ENCODE results near the gene SMNDC1.

The SMNDC1 gene

DNA sequence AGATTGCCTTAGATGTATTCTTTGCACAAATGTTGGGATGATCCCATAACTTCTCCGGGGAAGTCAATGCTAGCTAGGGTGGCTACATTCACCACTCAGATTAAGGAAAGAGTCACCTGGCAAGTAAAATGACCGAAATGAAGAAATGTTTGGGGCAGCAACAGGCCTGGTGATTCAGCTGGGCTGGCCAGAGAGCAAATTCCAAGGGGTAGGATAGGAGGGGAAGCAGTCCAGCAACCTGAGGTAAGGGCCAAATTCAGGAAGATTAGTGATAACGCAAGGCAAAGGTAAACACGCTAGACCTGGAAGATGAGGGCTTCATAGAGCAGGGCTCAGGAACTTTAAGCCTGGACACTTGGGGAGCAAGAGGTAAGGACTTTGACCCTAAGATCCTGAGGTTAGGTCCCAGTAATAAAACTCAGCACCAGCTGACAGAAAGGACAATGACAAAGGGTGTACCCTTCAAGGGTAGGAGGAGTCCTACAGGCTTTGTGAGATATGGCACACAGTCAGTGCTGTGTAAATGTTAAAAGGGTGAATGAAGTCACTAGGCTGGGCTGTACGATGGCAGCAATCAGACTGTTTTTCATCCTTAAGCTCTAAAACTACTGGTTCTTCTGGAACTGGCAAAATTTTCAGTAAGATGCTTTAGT, 22.7 kb upstream of the SMNDC1 start:
- Histone ChIP-seq H3K4me3 (ENCODE audit: extremely low read depth, insufficient read depth, low read length, poor library complexity, severe bottlenecking) (no peak overlapping the region), H3K27ac (ENCODE audit: low read depth, low read length, severe bottlenecking) (no peak overlapping the region), H3K36me3 (ENCODE audit: control insufficient read depth, insufficient read depth, low read length) (no peaks in the 10 kb centered on the region), H3K4me1 (ENCODE audit: control insufficient read depth, insufficient read depth, low read length, poor library complexity, severe bottlenecking) (peaks cover 21% of the 10 kb centered on the region), H3K9me3 (ENCODE audit: control insufficient read depth, low read length) (peaks cover 26% of the 10 kb centered on the region)
- 93 to 96% methylated on average over 4 to 5 of the region's 5 CpGs for WGBS, 2 experiments (ENCODE audit: insufficient coverage in 2 of 2)

- H3K27ac ChIP-seq (ENCODE audit: low read depth, low read length, severe bottlenecking): no peak overlapping the region
These were observed 21.8 kb upstream of the SMNDC1 start for GRCh38 chr10:110326351-110327032.

GRCh38 chr10:110324805-110325280, 20.1 kb upstream of the SMNDC1 start:
- WGBS, 2 experiments (ENCODE audit: insufficient coverage in 2 of 2): 77 to 85% methylated on average over 1 to 3 of the region's 3 CpGs
- Histone ChIP-seq H3K4me3 (ENCODE audit: extremely low read depth, insufficient read depth, low read length, poor library complexity, severe bottlenecking) (no peak overlapping the region), H3K9me3 (ENCODE audit: control insufficient read depth, low read length) (peaks cover 15% of the 10 kb centered on the region), H3K36me3 (ENCODE audit: control insufficient read depth, insufficient read depth, low read length) (no peaks in the 10 kb centered on the region), H3K27ac (ENCODE audit: low read depth, low read length, severe bottlenecking) (no peak overlapping the region), H3K4me1 (ENCODE audit: control insufficient read depth, insufficient read depth, low read length, poor library complexity, severe bottlenecking) (peaks cover 21% of the 10 kb centered on the region)

More at GRCh38 chr10:110326351-110327032, 21.8 kb upstream of the SMNDC1 start:
- H3K4me3 ChIP-seq (ENCODE audit: extremely low read depth, insufficient read depth, low read length, poor library complexity, severe bottlenecking): no peak overlapping the region
- peaks cover 21% of the 10 kb centered on the region for H3K4me1 ChIP-seq (ENCODE audit: control insufficient read depth, insufficient read depth, low read length, poor library complexity, severe bottlenecking)
- H3K36me3 ChIP-seq (ENCODE audit: control insufficient read depth, insufficient read depth, low read length): no peaks in the 10 kb centered on the region
- 80 to 90% methylated on average over 3 to 4 of the region's 4 CpGs for WGBS, 2 experiments (ENCODE audit: insufficient coverage in 2 of 2)
- H3K9me3 ChIP-seq (ENCODE audit: control insufficient read depth, low read length): peaks cover 23% of the 10 kb centered on the region

DNA sequence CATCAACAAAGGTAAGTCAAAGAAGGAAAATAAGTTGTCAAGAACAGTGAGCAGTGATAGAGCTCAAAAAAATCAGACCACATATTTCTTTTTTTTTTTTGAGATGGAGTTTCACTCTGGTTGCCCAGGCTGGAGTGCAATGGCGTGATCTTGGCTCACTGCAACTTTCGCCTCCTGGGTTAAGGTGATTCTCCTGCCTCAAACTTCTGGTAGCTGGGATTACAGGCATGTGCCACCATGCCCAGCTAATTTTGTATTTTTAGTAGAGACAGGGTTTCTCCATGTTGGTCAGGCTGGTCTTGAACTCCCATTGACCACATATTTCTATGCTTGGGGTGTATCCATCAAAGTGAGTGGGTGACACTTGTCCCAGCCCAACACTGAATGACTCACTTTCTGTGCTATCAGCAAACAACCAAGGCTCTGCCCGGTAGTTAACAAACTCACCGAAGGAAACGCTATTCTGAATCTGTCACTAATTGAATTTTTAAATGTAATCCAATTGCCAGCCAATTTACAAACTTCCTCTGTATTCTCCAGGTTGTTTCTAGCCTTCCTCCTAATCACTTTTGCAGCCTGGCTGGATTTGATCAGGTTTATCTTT, 19.6 kb upstream of the SMNDC1 start:
- Histone ChIP-seq H3K4me3 (ENCODE audit: extremely low read depth, insufficient read depth, low read length, poor library complexity, severe bottlenecking) (no peak overlapping the region), H3K27ac (ENCODE audit: low read depth, low read length, severe bottlenecking) (no peak overlapping the region), H3K36me3 (ENCODE audit: control insufficient read depth, insufficient read depth, low read length) (no peaks in the 10 kb centered on the region), H3K4me1 (ENCODE audit: control insufficient read depth, insufficient read depth, low read length, poor library complexity, severe bottlenecking) (peaks cover 21% of the 10 kb centered on the region), H3K9me3 (ENCODE audit: control insufficient read depth, low read length) (peaks cover 11% of the 10 kb centered on the region)
- WGBS, 2 experiments (ENCODE audit: insufficient coverage in 2 of 2): 72 to 78% methylated on average over 3 to 5 of the region's 5 CpGs

DNA sequence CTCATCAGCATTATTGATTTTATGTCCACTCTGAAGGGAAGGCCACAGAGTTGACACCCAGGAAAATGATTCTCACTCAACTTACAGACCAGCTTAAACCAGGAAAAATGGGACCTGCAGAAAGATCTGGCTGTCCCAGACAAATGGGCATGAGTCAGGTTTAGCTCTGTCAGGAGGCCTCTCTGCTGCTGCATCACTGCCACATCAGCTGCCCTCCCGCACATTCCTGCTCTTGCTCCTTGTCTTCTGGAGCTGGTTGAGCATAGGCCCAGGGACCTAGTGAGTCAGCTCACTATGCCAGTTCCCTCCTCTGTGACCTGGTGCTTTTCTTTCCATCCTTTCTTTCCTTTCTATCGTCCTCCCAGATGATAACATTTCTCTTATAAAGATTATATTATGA, 18.8 kb upstream of the SMNDC1 start:
- Histone ChIP-seq H3K4me3 (ENCODE audit: extremely low read depth, insufficient read depth, low read length, poor library complexity, severe bottlenecking) (no peak overlapping the region), H3K9me3 (ENCODE audit: control insufficient read depth, low read length) (peaks cover 6% of the 10 kb centered on the region), H3K27ac (ENCODE audit: low read depth, low read length, severe bottlenecking) (peak overlapping the region; percentile 33), H3K36me3 (ENCODE audit: control insufficient read depth, insufficient read depth, low read length) (no peaks in the 10 kb centered on the region), H3K4me1 (ENCODE audit: control insufficient read depth, insufficient read depth, low read length, poor library complexity, severe bottlenecking) (peaks cover 21% of the 10 kb centered on the region)
- 73 to 89% methylated on average over 1 of the region's 2 CpGs for WGBS, 2 experiments (ENCODE audit: insufficient coverage in 2 of 2)

DNA sequence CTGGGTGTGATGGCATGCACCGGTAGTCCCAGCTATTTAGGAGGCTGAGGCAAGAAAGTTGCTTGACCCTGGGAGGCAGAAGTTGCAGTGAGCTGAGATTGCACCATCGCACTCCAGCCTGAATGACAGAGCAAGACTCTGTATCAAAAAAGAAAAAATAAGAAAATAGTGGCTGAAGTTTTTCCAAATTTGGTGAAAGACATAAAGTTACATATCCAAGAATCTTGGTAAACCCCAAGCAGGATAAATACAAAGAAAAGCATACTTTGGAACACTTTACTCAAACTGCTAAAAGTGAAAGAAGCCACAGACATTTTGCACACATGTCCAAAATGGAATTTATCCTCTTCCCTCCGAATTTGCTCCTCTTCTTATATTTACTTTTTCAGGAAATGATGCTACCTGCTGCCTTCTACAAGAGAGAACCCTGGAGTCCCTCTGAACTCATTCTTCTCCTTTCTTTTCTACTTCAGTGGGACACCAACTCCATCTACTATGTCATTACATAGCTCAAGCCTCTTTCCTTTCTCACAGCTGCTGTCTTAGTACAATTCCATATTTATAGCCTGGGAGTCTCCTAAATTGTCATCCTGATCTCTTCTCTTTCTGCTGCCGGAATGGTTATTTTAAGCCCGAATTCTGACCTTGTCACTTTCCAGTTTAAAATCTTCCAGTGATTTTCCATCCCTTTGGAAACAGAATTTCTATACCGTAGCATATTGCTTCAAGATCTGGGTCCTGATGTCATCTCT, 17.3 kb upstream of the SMNDC1 start:
- Histone ChIP-seq H3K4me3 (ENCODE audit: extremely low read depth, insufficient read depth, low read length, poor library complexity, severe bottlenecking) (no peak overlapping the region), H3K9me3 (ENCODE audit: control insufficient read depth, low read length) (no peaks in the 10 kb centered on the region), H3K4me1 (ENCODE audit: control insufficient read depth, insufficient read depth, low read length, poor library complexity, severe bottlenecking) (peaks cover 20% of the 10 kb centered on the region), H3K27ac (ENCODE audit: low read depth, low read length, severe bottlenecking) (no peak overlapping the region), H3K36me3 (ENCODE audit: control insufficient read depth, insufficient read depth, low read length) (no peaks in the 10 kb centered on the region)
- WGBS, 2 experiments (ENCODE audit: insufficient coverage in 2 of 2): 95 to 96% methylated on average over 6 of the region's 6 CpGs

DNA sequence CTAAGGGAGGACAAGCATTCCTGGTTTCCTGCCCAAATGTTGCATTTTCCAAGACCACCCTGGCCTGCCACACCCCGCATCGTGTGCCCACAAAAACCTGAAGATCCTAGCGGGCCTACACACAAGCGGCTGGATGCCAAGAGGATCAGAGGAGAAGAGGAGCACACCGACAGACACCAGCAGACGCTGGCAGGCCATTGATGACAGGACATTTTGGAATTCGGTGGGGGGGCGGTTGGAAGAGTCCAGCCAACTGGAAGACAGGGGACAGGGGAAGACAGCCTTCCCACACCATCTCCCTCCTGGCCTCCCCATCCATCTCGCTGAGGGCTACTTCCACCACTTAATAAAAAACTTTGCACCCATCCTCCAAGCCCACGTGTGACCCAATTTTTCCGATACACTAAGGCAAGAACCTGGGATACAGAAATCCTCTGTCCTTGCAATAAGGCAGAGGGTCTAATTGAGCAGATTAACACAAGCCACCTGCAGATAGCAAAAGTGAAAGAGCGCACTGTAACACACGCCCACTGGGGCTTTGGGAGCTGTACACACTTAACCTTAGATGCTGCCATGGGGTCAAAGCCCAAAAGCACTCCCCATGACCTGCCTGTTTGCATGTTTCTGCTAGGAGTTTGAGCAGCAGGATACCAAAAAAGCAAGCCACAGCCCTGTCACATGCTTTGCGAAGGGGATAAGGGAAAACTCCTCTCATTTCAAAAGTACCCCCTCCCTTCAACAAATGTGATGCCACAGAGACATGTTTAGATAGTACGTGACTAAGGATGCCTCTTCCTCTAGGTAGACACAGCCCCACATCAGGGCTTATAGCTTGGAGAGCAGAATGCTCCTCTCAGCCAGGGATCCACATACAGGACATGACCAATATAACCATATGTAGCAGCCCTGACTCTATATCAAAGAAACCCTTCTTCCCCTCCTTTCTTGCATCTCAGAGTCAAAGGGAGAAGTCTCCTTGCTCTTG, 13.4 kb upstream of the SMNDC1 start:
- WGBS, 2 experiments (ENCODE audit: insufficient coverage in 2 of 2): 92 to 96% methylated on average over 9 to 11 of the region's 15 CpGs
- H3K27ac ChIP-seq (ENCODE audit: low read depth, low read length, severe bottlenecking): no peak overlapping the region
- peaks cover 9% of the 10 kb centered on the region for H3K4me1 ChIP-seq (ENCODE audit: control insufficient read depth, insufficient read depth, low read length, poor library complexity, severe bottlenecking)
- H3K9me3 ChIP-seq (ENCODE audit: control insufficient read depth, low read length): no peaks in the 10 kb centered on the region
- H3K4me3 ChIP-seq (ENCODE audit: extremely low read depth, insufficient read depth, low read length, poor library complexity, severe bottlenecking): no peak overlapping the region
- H3K36me3 ChIP-seq (ENCODE audit: control insufficient read depth, insufficient read depth, low read length): no peaks in the 10 kb centered on the region

DNA sequence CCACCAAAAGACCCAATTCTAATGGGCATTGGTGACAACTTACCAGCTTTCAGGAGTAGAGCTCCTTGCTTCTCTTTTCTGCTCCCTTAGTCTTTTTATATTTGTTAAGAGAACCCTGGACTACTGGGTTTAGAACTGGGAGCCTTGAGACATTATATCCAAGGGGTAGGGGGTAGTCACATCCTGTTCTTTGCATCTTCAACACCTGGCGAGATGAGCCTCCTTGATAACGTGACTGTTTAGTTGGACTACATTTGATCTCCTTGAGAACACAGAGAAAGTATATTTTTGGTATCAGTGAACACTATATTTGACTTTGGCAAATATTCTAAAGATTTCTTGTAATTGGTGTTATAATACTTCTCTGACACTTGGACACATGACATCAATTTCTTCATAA, 9.0 kb upstream of the SMNDC1 start:
- H3K9me3 ChIP-seq (ENCODE audit: control insufficient read depth, low read length): no peaks in the 10 kb centered on the region
- 100% methylated on average over 2 of the region's 2 CpGs; no CpG with 5 or more reads in 1 of the 2 experiments for WGBS, 2 experiments (ENCODE audit: insufficient coverage in 2 of 2)
- H3K27ac ChIP-seq (ENCODE audit: low read depth, low read length, severe bottlenecking): no peak overlapping the region
- H3K4me3 ChIP-seq (ENCODE audit: extremely low read depth, insufficient read depth, low read length, poor library complexity, severe bottlenecking): no peak overlapping the region
- no peaks in the 10 kb centered on the region for H3K36me3 ChIP-seq (ENCODE audit: control insufficient read depth, insufficient read depth, low read length)
- peaks cover 24% of the 10 kb centered on the region for H3K4me1 ChIP-seq (ENCODE audit: control insufficient read depth, insufficient read depth, low read length, poor library complexity, severe bottlenecking)

- H3K4me1 ChIP-seq (ENCODE audit: control insufficient read depth, insufficient read depth, low read length, poor library complexity, severe bottlenecking): peaks cover 19% of the 10 kb centered on the region
- no peaks in the 10 kb centered on the region for H3K9me3 ChIP-seq (ENCODE audit: control insufficient read depth, low read length)
- no peak overlapping the region for H3K4me3 ChIP-seq (ENCODE audit: extremely low read depth, insufficient read depth, low read length, poor library complexity, severe bottlenecking)
- H3K27ac ChIP-seq (ENCODE audit: low read depth, low read length, severe bottlenecking): no peak overlapping the region
- H3K36me3 ChIP-seq (ENCODE audit: control insufficient read depth, insufficient read depth, low read length): no peaks in the 10 kb centered on the region
- 89 to 100% methylated on average over 2 of the region's 2 CpGs for WGBS, 2 experiments (ENCODE audit: insufficient coverage in 2 of 2)
These were observed 7.5 kb upstream of the SMNDC1 start for GRCh38 chr10:110312206-110312605.

Measured in mesodermal cell (in vitro differentiated cells).